Measurements from ENCODE around the gene ASTN2. TPM values are rescaled to one million over a fixed set of nuclear protein-coding genes. Genes with fewer than 3 reads are reported as not detected.

The ASTN2 gene
- total RNA-seq, 1 experiment from 2014 or later = 4.8 TPM

GRCh38 chr9:116608064-116608463, 806.8 kb downstream of the ASTN2 start:
- TF ChIP-seq SIN3A (IDR thresholded peaks at IDR 0.05; ENCODE audit: low read depth) (no peak), EZH2phosphoT487 (IDR thresholded peaks at IDR 0.05; ENCODE audit: borderline replicate concordance) (no peak)
- no peak overlapping the region for H3K27ac ChIP-seq (ENCODE audit: low read depth, low read length)
- H4K20me1 ChIP-seq (ENCODE audit: insufficient read depth) = no peaks in the 10 kb centered on the region
- no peaks in the 10 kb centered on the region for H3K36me3 ChIP-seq (ENCODE audit: control insufficient read depth in 1 of 2, insufficient read depth in 2 of 2, low read length in 2 of 2)
- no TSS peak for BruUV-seq (replicated peaks)
- intact Hi-C loops (cut with micrococcal nuclease) = no loop called here
- H3K27me3 ChIP-seq (ENCODE audit: insufficient read depth, low read length) = no peaks in the 10 kb centered on the region
- no peak overlapping the region for H3K4me3 ChIP-seq (replicated peaks in 1 of 2; ENCODE audit: low read depth in 1 of 2, low read length in 2 of 2)
- no peak overlapping the region for H3K4me2 ChIP-seq (ENCODE audit: low read length)
- ChIA-PET RAD21 (ENCODE audit: low non-redundant PET in 1 of 2, low total read pairs in 2 of 2, uncharacterized antibody in 2 of 2, unreplicated experiment in 2 of 2) (no interaction called here), POLR2A (no interaction called here), CTCF (no interaction called here)
- H2AFZ ChIP-seq (ENCODE audit: low read depth, low read length, poor library complexity, severe bottlenecking) = no peak overlapping the region
- no peaks in the 10 kb centered on the region for H3K9me2 ChIP-seq (ENCODE audit: insufficient read depth)
- H3K4me1 ChIP-seq (ENCODE audit: control insufficient read depth in 1 of 2, insufficient read depth in 2 of 2, low read length in 2 of 2) = no peaks in the 10 kb centered on the region
- no peak for ATAC-seq
- H3K79me2 ChIP-seq (ENCODE audit: insufficient read depth, low read length) = no peaks in the 10 kb centered on the region
- no peak overlapping the region for H3K9ac ChIP-seq (ENCODE audit: low read length)
- DNase-seq (ENCODE audit: low read depth, low spot score) = no peak
- no peaks in the 10 kb centered on the region for H3K9me3 ChIP-seq (ENCODE audit: control insufficient read depth in 1 of 2, insufficient read depth in 1 of 2, low read depth in 1 of 2, low read length in 2 of 2)

- H2AFZ ChIP-seq (ENCODE audit: low read depth, low read length, poor library complexity, severe bottlenecking) = no peak overlapping the region
- H3K9ac ChIP-seq (ENCODE audit: low read length) = no peak overlapping the region
- H3K9me2 ChIP-seq (ENCODE audit: insufficient read depth) = no peaks in the 10 kb centered on the region
- ATAC-seq = no peak
- no peaks in the 10 kb centered on the region for H3K27me3 ChIP-seq (ENCODE audit: insufficient read depth, low read length)
- H3K4me3 ChIP-seq (replicated peaks in 1 of 2; ENCODE audit: low read depth in 1 of 2, low read length in 2 of 2) = no peak overlapping the region
- H3K4me2 ChIP-seq (ENCODE audit: low read length) = no peak overlapping the region
- no peak for DNase-seq (ENCODE audit: low read depth, low spot score)
- H3K9me3 ChIP-seq (ENCODE audit: control insufficient read depth in 1 of 2, insufficient read depth in 1 of 2, low read depth in 1 of 2, low read length in 2 of 2) = no peaks in the 10 kb centered on the region
- intact Hi-C loops (cut with micrococcal nuclease) = no loop called here
- RAD21 ChIA-PET (ENCODE audit: low non-redundant PET in 1 of 2, low total read pairs in 2 of 2, uncharacterized antibody in 2 of 2, unreplicated experiment in 2 of 2) = interaction anchor here in 1 of 2 experiments (0.7 kb wide), 1 partner anchor 725 kb away, joined by 3 read pairs; no protein-coding TSS in a partner anchor
- H4K20me1 ChIP-seq (ENCODE audit: insufficient read depth) = no peaks in the 10 kb centered on the region
- H3K4me1 ChIP-seq (ENCODE audit: control insufficient read depth in 1 of 2, insufficient read depth in 2 of 2, low read length in 2 of 2) = no peaks in the 10 kb centered on the region
- TF ChIP-seq RAD21 (IDR thresholded peaks at IDR 0.05; ENCODE audit: low read depth) = no peak
- BruUV-seq (replicated peaks) = no TSS peak
- CTCF ChIA-PET = no interaction called here
- H3K36me3 ChIP-seq (ENCODE audit: control insufficient read depth in 1 of 2, insufficient read depth in 2 of 2, low read length in 2 of 2) = no peaks in the 10 kb centered on the region
- POLR2A ChIA-PET = no interaction called here
- H3K27ac ChIP-seq (ENCODE audit: low read depth, low read length) = no peak overlapping the region
- H3K79me2 ChIP-seq (ENCODE audit: insufficient read depth, low read length) = no peaks in the 10 kb centered on the region
Measured at GRCh38 chr9:116605904-116606341, 808.9 kb downstream of the ASTN2 start.

- H3K4me1 ChIP-seq (ENCODE audit: control insufficient read depth in 1 of 2, insufficient read depth in 2 of 2, low read length in 2 of 2) = no peaks in the 10 kb centered on the region
- H3K36me3 ChIP-seq (ENCODE audit: control insufficient read depth in 1 of 2, insufficient read depth in 2 of 2, low read length in 2 of 2) = no peaks in the 10 kb centered on the region
- H3K9me2 ChIP-seq (ENCODE audit: insufficient read depth) = no peaks in the 10 kb centered on the region
- TF ChIP-seq ATF3 (IDR thresholded peaks at IDR 0.05) (no peak), TCF7L2 (IDR thresholded peaks at IDR 0.05; ENCODE audit: borderline replicate concordance, extremely low read depth, insufficient read depth, insufficient read length) (no peak), CBX3 (IDR thresholded peaks at IDR 0.05; ENCODE audit: low read depth) (no peak), FOSL1 (IDR thresholded peaks at IDR 0.05; ENCODE audit: low read depth) (no peak), ZNF274 (IDR thresholded peaks at IDR 0.05; ENCODE audit: low read depth, low read length) (no peak)
- DNase-seq (ENCODE audit: low read depth, low spot score) = no peak
- H4K20me1 ChIP-seq (ENCODE audit: insufficient read depth) = no peaks in the 10 kb centered on the region
- ATAC-seq = no peak
- H3K4me3 ChIP-seq (replicated peaks in 1 of 2; ENCODE audit: low read depth in 1 of 2, low read length in 2 of 2) = no peak overlapping the region
- no TSS peak for BruUV-seq (replicated peaks)
- RAD21 ChIA-PET (ENCODE audit: low non-redundant PET in 1 of 2, low total read pairs in 2 of 2, uncharacterized antibody in 2 of 2, unreplicated experiment in 2 of 2) = interaction anchor here in 1 of 2 experiments (0.7 kb wide), 1 partner anchor 724 kb away, joined by 3 read pairs; no protein-coding TSS in a partner anchor
- CTCF ChIA-PET = no interaction called here
- no peaks in the 10 kb centered on the region for H3K79me2 ChIP-seq (ENCODE audit: insufficient read depth, low read length)
- intact Hi-C loops (cut with micrococcal nuclease) = no loop called here
- H3K9ac ChIP-seq (ENCODE audit: low read length) = no peak overlapping the region
- POLR2A ChIA-PET = no interaction called here
- no peak overlapping the region for H3K27ac ChIP-seq (ENCODE audit: low read depth, low read length)
- H3K9me3 ChIP-seq (ENCODE audit: control insufficient read depth in 1 of 2, insufficient read depth in 1 of 2, low read depth in 1 of 2, low read length in 2 of 2) = no peaks in the 10 kb centered on the region
- no peaks in the 10 kb centered on the region for H3K27me3 ChIP-seq (ENCODE audit: insufficient read depth, low read length)
- no peak overlapping the region for H3K4me2 ChIP-seq (ENCODE audit: low read length)
- H2AFZ ChIP-seq (ENCODE audit: low read depth, low read length, poor library complexity, severe bottlenecking) = no peak overlapping the region
Measured at GRCh38 chr9:116605060-116605459, 809.8 kb downstream of the ASTN2 start.
